ENCODE results near the gene BLVRB. TPM values are rescaled to one million over a fixed set of nuclear protein-coding genes. Genes with fewer than 3 reads are reported as not detected.

Gene BLVRB
- total and polyA plus RNA-seq, 8 donors: 54.3 to 561 (median 252) TPM

DNA sequence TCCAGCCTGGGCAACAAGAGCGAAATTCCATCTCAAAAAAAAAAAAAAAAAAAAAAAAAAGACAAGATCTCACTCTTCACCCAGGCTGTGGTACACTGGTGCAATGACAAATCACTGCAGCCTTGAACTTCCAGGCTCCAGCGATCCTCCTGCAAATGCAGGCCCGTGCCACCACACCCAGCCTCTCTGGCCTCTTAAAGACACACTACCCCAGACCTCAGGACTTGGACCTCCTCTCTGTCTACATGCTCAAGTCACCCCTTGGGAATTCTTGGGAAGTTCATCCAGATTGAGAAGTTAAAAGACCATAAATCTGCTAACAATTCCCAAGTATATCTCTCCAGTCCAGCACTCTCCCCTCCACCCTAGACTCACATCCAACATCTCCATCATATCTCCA, 65.0 kb downstream of the BLVRB start:
- H3K4me3 ChIP-seq: no peak overlapping the region
- WGBS, 5 donors: 40 to 58% (median 56%) methylated on average over 2 to 3 of the region's 3 CpGs
- no peaks in the 10 kb centered on the region for H3K27me3 ChIP-seq
- H3K36me3 ChIP-seq: peaks cover 0 to 21% (median 11%) of the 10 kb centered on the region in 4 donors
- TF ChIP-seq, protein P1, sequence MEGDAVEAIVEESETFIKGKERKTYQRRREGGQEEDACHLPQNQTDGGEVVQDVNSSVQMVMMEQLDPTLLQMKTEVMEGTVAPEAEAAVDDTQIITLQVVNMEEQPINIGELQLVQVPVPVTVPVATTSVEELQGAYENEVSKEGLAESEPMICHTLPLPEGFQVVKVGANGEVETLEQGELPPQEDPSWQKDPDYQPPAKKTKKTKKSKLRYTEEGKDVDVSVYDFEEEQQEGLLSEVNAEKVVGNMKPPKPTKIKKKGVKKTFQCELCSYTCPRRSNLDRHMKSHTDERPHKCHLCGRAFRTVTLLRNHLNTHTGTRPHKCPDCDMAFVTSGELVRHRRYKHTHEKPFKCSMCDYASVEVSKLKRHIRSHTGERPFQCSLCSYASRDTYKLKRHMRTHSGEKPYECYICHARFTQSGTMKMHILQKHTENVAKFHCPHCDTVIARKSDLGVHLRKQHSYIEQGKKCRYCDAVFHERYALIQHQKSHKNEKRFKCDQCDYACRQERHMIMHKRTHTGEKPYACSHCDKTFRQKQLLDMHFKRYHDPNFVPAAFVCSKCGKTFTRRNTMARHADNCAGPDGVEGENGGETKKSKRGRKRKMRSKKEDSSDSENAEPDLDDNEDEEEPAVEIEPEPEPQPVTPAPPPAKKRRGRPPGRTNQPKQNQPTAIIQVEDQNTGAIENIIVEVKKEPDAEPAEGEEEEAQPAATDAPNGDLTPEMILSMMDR (IDR thresholded peaks at IDR 0.05): no peak
- TF ChIP-seq POLR2A (IDR thresholded peaks at IDR 0.05): no peak
- TF ChIP-seq EP300 (IDR thresholded peaks at IDR 0.05): no peak
- no peak for TF ChIP-seq POLR2AphosphoS5 (IDR thresholded peaks at IDR 0.05)
- peaks cover 0 to 28% (median 21%) of the 10 kb centered on the region in 4 donors for H3K4me1 ChIP-seq
- intact Hi-C loops (cut with DNase I; ENCODE audit: low total_unique reads): no loop called here
- H3K27ac ChIP-seq: no peak overlapping the region
- DNase-seq: no peak
- no peaks in the 10 kb centered on the region for H3K9me3 ChIP-seq

DNA sequence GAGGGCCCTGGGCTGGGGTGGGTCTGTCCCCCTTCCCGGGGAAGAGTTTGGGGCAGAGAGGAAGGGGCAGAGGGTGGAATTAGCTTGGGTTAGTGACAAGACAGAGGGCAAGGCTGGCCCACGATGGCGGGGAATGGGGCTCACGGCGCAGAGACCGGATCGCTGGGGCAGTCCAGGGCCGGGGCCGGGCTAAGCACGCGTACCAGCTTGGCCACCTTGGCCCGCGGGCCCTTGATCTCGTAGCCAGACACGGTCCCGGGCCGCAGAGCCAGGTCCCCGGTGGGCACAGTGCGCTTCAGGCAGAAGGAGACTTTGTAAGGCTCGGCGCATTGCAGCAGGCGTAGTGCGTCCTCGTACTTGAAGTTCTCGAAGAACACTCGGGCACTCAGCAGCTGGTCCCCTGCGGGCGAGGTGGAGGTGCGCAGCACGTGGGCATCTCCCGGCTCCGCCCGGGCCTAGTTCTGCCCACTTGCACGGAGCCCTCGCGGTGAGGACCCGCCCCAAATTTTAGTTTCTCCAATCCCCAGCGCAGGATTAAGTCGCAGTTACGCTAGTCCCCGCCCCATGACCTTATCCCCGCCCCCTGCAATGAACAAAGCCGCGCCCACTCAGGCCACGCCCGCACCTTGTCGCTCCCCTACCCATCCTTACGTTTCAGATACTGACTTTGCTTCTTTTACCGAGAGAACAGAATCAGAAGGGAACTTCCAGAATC, 67.0 kb downstream of the BLVRB start:
- peak; percentile 44 to 86 for DNase-seq
- no peaks in the 10 kb centered on the region for H3K27me3 ChIP-seq
- no peak overlapping the region for H3K4me3 ChIP-seq
- H3K36me3 ChIP-seq: peaks cover 0 to 21% (median 11%) of the 10 kb centered on the region in 4 donors
- WGBS, 5 donors: 31 to 54% (median 35%) methylated on average over 43 to 49 of the region's 49 CpGs
- H3K27ac ChIP-seq: no peak overlapping the region
- intact Hi-C loops (cut with DNase I; ENCODE audit: low total_unique reads): no loop called here
- no peaks in the 10 kb centered on the region for H3K9me3 ChIP-seq
- TF ChIP-seq EP300 (IDR thresholded peaks at IDR 0.05) (no peak), POLR2A (IDR thresholded peaks at IDR 0.05) (no peak), POLR2AphosphoS5 (IDR thresholded peaks at IDR 0.05) (no peak)
- TF ChIP-seq, protein P1 (IDR thresholded peaks at IDR 0.05): no peak
- peaks cover 0 to 17% (median 12%) of the 10 kb centered on the region in 4 donors for H3K4me1 ChIP-seq

Small RNA genes within 50 kb of the gene (small RNA-seq; reads per million reads assigned to genes)
- 0 reads per million in 4 donors for gene RF00017

Other genes with a start within 250 kb of the BLVRB start
- under 1 TPM in 1 of 5 donors, not detected in 4; 0.37 TPM for gene TTC9B, start 247.4 kb downstream of the BLVRB start, total RNA-seq
- gene TTC9B, start 247.4 kb downstream of the BLVRB start, polyA plus RNA-seq: under 1 TPM in 1 of 3 donors, not detected in 2; 0.35 TPM
- not detected for gene CCNP, start 239.1 kb downstream of the BLVRB start, total RNA-seq
- under 1 TPM in 2 of 3 donors, not detected in 1; 0.19 to 0.48 TPM for gene CCNP, start 239.1 kb downstream of the BLVRB start, polyA plus RNA-seq
- 100 to 1,000 TPM in 3 of 5 donors, 10 to 100 TPM in 2; 71.8 to 227 (median 104) TPM for gene AKT2, start 180.4 kb downstream of the BLVRB start, total RNA-seq
- gene AKT2, start 180.4 kb downstream of the BLVRB start, polyA plus RNA-seq: 10 to 100 TPM; 26.0 to 42.5 (median 37.6) TPM
- 10 to 100 TPM in 1 of 5 donors, 1 to 10 TPM in 3, under 1 TPM in 1; 0.58 to 59.7 (median 4.5) TPM for gene C19orf47, start 117.3 kb downstream of the BLVRB start, total RNA-seq
- 10 to 100 TPM in 2 of 3 donors, 1 to 10 TPM in 1; 9.6 to 14.8 (median 14.4) TPM for gene C19orf47, start 117.3 kb downstream of the BLVRB start, polyA plus RNA-seq
- 100 to 1,000 TPM in 4 of 5 donors, 10 to 100 TPM in 1; 95.6 to 273 (median 257) TPM for gene PLD3, start 117.0 kb downstream of the BLVRB start, total RNA-seq
- gene PLD3, start 117.0 kb downstream of the BLVRB start, polyA plus RNA-seq: 10 to 100 TPM; 58.8 to 85.2 (median 74.9) TPM
- gene HIPK4, start 75.6 kb downstream of the BLVRB start, total RNA-seq: not detected
- under 1 TPM; 0.05 to 0.46 (median 0.12) TPM for gene HIPK4, start 75.6 kb downstream of the BLVRB start, polyA plus RNA-seq
- 1 to 10 TPM in 4 of 5 donors, not detected in 1; 4.3 to 8.6 (median 6.3) TPM for gene PRX, start 52.4 kb downstream of the BLVRB start, total RNA-seq
- gene PRX, start 52.4 kb downstream of the BLVRB start, polyA plus RNA-seq: 1 to 10 TPM; 1.6 to 2.7 (median 2.1) TPM
- gene SERTAD1, start 39.8 kb downstream of the BLVRB start, total RNA-seq: 10 to 100 TPM in 1 of 5 donors, 1 to 10 TPM in 3, not detected in 1; 8.6 to 16.8 (median 9.7) TPM
- gene SERTAD1, start 39.8 kb downstream of the BLVRB start, polyA plus RNA-seq: 10 to 100 TPM; 11.2 to 36.5 (median 25.2) TPM
- 10 to 100 TPM in 4 of 5 donors, 1 to 10 TPM in 1; 6.2 to 41.4 (median 32.5) TPM for gene SERTAD3, start 21.4 kb downstream of the BLVRB start, total RNA-seq
- 10 to 100 TPM; 16.8 to 29.4 (median 25.9) TPM for gene SERTAD3, start 21.4 kb downstream of the BLVRB start, polyA plus RNA-seq
- gene SPTBN4, start 1.3 kb upstream of the BLVRB start, total RNA-seq: 10 to 100 TPM in 1 of 5 donors, 1 to 10 TPM in 3, not detected in 1; 2.2 to 18.1 (median 2.6) TPM
- gene SPTBN4, start 1.3 kb upstream of the BLVRB start, polyA plus RNA-seq: 1 to 10 TPM; 1.4 to 2.2 (median 2.0) TPM
- 100 to 1,000 TPM in 1 of 5 donors, 10 to 100 TPM in 4; 15.8 to 102 (median 70.6) TPM for gene SHKBP1, start 111.1 kb upstream of the BLVRB start, total RNA-seq
- gene SHKBP1, start 111.1 kb upstream of the BLVRB start, polyA plus RNA-seq: 10 to 100 TPM; 76.1 to 95.7 (median 79.9) TPM
- 1,000 to 10,000 TPM in 1 of 5 donors, 100 to 1,000 TPM in 3, 10 to 100 TPM in 1; 79.0 to 1,027 (median 190) TPM for gene LTBP4, start 135.6 kb upstream of the BLVRB start, total RNA-seq
- 100 to 1,000 TPM in 1 of 3 donors, 10 to 100 TPM in 2; 66.1 to 102 (median 98.6) TPM for gene LTBP4, start 135.6 kb upstream of the BLVRB start, polyA plus RNA-seq
- gene NUMBL, start 224.9 kb upstream of the BLVRB start, total RNA-seq: 100 to 1,000 TPM in 2 of 5 donors, 10 to 100 TPM in 3; 14.7 to 254 (median 31.6) TPM
- gene NUMBL, start 224.9 kb upstream of the BLVRB start, polyA plus RNA-seq: 10 to 100 TPM; 10.1 to 12.9 (median 11.6) TPM